A673 (cell line): Measurements from ENCODE around the gene ANKS1B. TPM values are rescaled to one million over a fixed set of nuclear protein-coding genes. Genes with fewer than 3 reads are reported as not detected.

ENCODE experiments used
- BruUV-seq: library from RNA; stranded (reverse); fragments of 400-500 nt; replicated peaks from 2 replicates; lab custom pipeline; 2021; lab: Mats Ljungman, UMichigan
- CTCF ChIA-PET: fragments of 300-600 bp; sonication (Branson Sonifier 250); formaldehyde crosslinking; loops from one replicate; lab custom pipeline; 2022; ENCODE audit warnings: antibody characterized with exemption; lab: Charles Lee
- POLR2A ChIA-PET: fragments of 300-600 bp; sonication (Branson Sonifier 250); formaldehyde crosslinking; loops from one replicate; lab custom pipeline; 2022; ENCODE audit warnings: antibody characterized with exemption; ENCODE audit not compliant: low non-redundant PET; lab: Charles Lee
- DNase-seq: peaks from one replicate; pipeline ENCODE4 v3.0.0-alpha.2; 2015; ENCODE audit warnings: low spot score
- H3K27ac ChIP-seq: fragments of 200-600 bp; sonication (generic); 2 replicates; pipeline ENCODE4 v1.5.1; 2016; ENCODE audit warnings: mixed run types, low read depth, mild to moderate bottlenecking, mixed read lengths, antibody characterized with exemption, low read length; ENCODE audit not compliant: poor library complexity, severe bottlenecking
- H3K27me3 ChIP-seq: fragments of 200-600 bp; sonication (generic); replicated peaks from 2 replicates; pipeline ENCODE4 v1.6.1; 2017; ENCODE audit warnings: mixed run types, low read depth, mild to moderate bottlenecking, mixed read lengths, antibody characterized with exemption, low read length; ENCODE audit not compliant: insufficient read depth, poor library complexity
- H3K36me3 ChIP-seq: fragments of 200-600 bp; sonication (generic); 2 replicates; pipeline ENCODE4 v1.6.1; 2016; ENCODE audit warnings: mixed run types, mild to moderate bottlenecking, mixed read lengths, antibody characterized with exemption, low read length; ENCODE audit not compliant: insufficient read depth, poor library complexity, severe bottlenecking
- H3K4me1 ChIP-seq: fragments of 200-600 bp; sonication (generic); 2 replicates; pipeline ENCODE4 v1.6.1; 2017; ENCODE audit warnings: mixed run types, mild to moderate bottlenecking, mixed read lengths, antibody characterized with exemption, low read length; ENCODE audit not compliant: insufficient read depth, poor library complexity, severe bottlenecking
- H3K4me3 ChIP-seq: fragments of 200-600 bp; sonication (generic); 2 replicates; pipeline ENCODE4 v1.5.1; 2016; ENCODE audit warnings: low read depth, mixed run types, mild to moderate bottlenecking, mixed read lengths, low read length; ENCODE audit not compliant: poor library complexity, severe bottlenecking
- H3K9me3 ChIP-seq: fragments of 200-600 bp; sonication (generic); 2 replicates; pipeline ENCODE4 v1.6.1; 2016; ENCODE audit warnings: mixed run types, low read depth, mild to moderate bottlenecking, mixed read lengths, antibody characterized with exemption, low read length; ENCODE audit not compliant: poor library complexity, severe bottlenecking
- CTCF ChIP-seq: fragments of 300-800, 200-600 bp; sonication (generic); conservative IDR thresholded peaks from 2 replicates; pipeline ENCODE4 v1.5.1; 2017; ENCODE audit warnings: low read depth, mild to moderate bottlenecking, antibody characterized with exemption, low read length, moderate library complexity, mixed read lengths
- EZH2 ChIP-seq: fragments of 200-600 bp; sonication (generic); IDR thresholded peaks from 2 replicates; pipeline ENCODE4 v1.6.1; 2017; ENCODE audit warnings: borderline replicate concordance, low read depth, mild to moderate bottlenecking, mixed read lengths, antibody characterized with exemption, low read length; ENCODE audit not compliant: poor library complexity, severe bottlenecking
- intact Hi-C: fragments of 100-400 bp; cut with micrococcal nuclease; formaldehyde crosslinking; loops from one replicate; pipeline ENCODE4 v1.10.0; 2022; ENCODE audit not compliant: unreplicated experiment
- total RNA-seq: library from RNA; stranded (reverse); gene quantifications from 2 replicates; pipeline ENCODE4 v1.2.3, GENCODE V29; 2021

ANKS1B gene
- total RNA-seq, 1 experiment from 2014 or later: 0.99 TPM

- Histone ChIP-seq H3K9me3 (no peaks in the 10 kb centered on the region), H3K4me3 (no peak overlapping the region), H3K27ac (no peak overlapping the region), H3K36me3 (no peaks in the 10 kb centered on the region), H3K27me3 (no peaks in the 10 kb centered on the region), H3K4me1 (no peaks in the 10 kb centered on the region)
- BruUV-seq: no TSS peak
- TF ChIP-seq CTCF: no peak
- no peak for TF ChIP-seq EZH2
- ChIA-PET POLR2A (no interaction called here), CTCF (no interaction called here)
- intact Hi-C loops: no loop called here
- DNase-seq: no peak
These were observed 530.7 kb downstream of the ANKS1B start for GRCh38 chr12:99453836-99454538.

- no TSS peak for BruUV-seq
- H3K9me3 ChIP-seq: no peaks in the 10 kb centered on the region
- DNase-seq: no peak
- no peak overlapping the region for H3K4me3 ChIP-seq
- no peaks in the 10 kb centered on the region for H3K36me3 ChIP-seq
- POLR2A ChIA-PET: no interaction called here
- H3K27me3 ChIP-seq: no peaks in the 10 kb centered on the region
- H3K27ac ChIP-seq: no peak overlapping the region
- CTCF ChIA-PET: no interaction called here
- H3K4me1 ChIP-seq: no peaks in the 10 kb centered on the region
- intact Hi-C loops: no loop called here
- TF ChIP-seq CTCF (no peak), EZH2 (no peak)
These were observed 534.6 kb downstream of the ANKS1B start for GRCh38 chr12:99450036-99450630.

GRCh38 chr12:99444859-99445316 is 539.8 kb downstream of the ANKS1B start:
- BruUV-seq: no TSS peak

More at GRCh38 chr12:99444859-99445316, 539.8 kb downstream of the ANKS1B start:
- no peaks in the 10 kb centered on the region for H3K9me3 ChIP-seq
- no peak overlapping the region for H3K4me3 ChIP-seq
- no peaks in the 10 kb centered on the region for H3K4me1 ChIP-seq
- DNase-seq: no peak
- POLR2A ChIA-PET: no interaction called here
- no peak overlapping the region for H3K27ac ChIP-seq
- H3K36me3 ChIP-seq: no peaks in the 10 kb centered on the region
- intact Hi-C loops: no loop called here
- CTCF ChIA-PET: no interaction called here
- H3K27me3 ChIP-seq: no peaks in the 10 kb centered on the region
- TF ChIP-seq CTCF (no peak), EZH2 (no peak)
